Loucy (cell line): ENCODE results near the gene FKBP15.

Experiments
- EZH2phosphoT487 ChIP-seq: fragments of 200-600 bp; IDR thresholded peaks from 2 replicates; pipeline ENCODE4 v1.6.1; 2018; ENCODE audit warnings: antibody characterized with exemption, mild to moderate bottlenecking, moderate library complexity, borderline replicate concordance
- TF ChIP-seq, protein P1 (sequence below): fragments of 200-600 bp; sonication (generic); conservative IDR thresholded peaks from 2 replicates; pipeline ENCODE4 v1.5.1; 2014; ENCODE audit warnings: mild to moderate bottlenecking, antibody characterized with exemption, low read length

DNA sequence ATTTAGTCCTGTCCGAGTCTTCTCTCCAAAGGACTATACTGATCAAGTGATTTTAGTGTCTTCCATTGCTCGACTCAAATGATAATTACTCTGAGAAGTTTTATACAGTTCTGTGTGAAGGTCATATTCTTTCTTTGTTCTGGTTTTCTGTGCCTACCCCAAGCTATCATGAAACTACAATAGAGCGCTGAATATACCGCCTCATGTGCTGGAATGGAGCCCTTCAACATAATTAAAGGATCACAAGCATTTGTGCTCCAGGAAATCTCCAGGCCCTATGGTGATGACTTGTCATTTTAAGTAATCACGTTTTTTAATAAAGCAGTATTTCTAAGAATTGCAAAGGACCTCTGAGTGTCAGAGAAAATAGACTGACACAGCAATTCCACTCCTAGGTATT, 81.1 kb downstream of the FKBP15 start:
- TF ChIP-seq, protein P1, sequence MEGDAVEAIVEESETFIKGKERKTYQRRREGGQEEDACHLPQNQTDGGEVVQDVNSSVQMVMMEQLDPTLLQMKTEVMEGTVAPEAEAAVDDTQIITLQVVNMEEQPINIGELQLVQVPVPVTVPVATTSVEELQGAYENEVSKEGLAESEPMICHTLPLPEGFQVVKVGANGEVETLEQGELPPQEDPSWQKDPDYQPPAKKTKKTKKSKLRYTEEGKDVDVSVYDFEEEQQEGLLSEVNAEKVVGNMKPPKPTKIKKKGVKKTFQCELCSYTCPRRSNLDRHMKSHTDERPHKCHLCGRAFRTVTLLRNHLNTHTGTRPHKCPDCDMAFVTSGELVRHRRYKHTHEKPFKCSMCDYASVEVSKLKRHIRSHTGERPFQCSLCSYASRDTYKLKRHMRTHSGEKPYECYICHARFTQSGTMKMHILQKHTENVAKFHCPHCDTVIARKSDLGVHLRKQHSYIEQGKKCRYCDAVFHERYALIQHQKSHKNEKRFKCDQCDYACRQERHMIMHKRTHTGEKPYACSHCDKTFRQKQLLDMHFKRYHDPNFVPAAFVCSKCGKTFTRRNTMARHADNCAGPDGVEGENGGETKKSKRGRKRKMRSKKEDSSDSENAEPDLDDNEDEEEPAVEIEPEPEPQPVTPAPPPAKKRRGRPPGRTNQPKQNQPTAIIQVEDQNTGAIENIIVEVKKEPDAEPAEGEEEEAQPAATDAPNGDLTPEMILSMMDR = no peak
- TF ChIP-seq EZH2phosphoT487 = no peak
